Retinal pigment epithelial cell (primary cell): Measurements from ENCODE around the gene ROR2.

Experiments
- DNase-seq: peaks from one replicate; pipeline ENCODE4 v3.0.0-alpha.2; 2010; ENCODE audit warnings: low read depth
- H3K4me3 ChIP-seq: 2 replicates; pipeline ENCODE4 v1.5.1; 2011; ENCODE audit warnings: mild to moderate bottlenecking, low read length, control low read depth, moderate library complexity
- CTCF ChIP-seq: conservative IDR thresholded peaks from 2 replicates; pipeline ENCODE4 v1.5.1; 2011; ENCODE audit warnings: low read depth, low read length, control low read depth, inconsistent platforms

ROR2 gene

GRCh38 chr9:91849694-91850093 is 100.3 kb downstream of the ROR2 start:
- TF ChIP-seq CTCF: no peak
- no peak for DNase-seq
- no peak overlapping the region for H3K4me3 ChIP-seq

GRCh38 chr9:91848146-91848545 is 101.9 kb downstream of the ROR2 start:
- TF ChIP-seq CTCF: no peak
- DNase-seq: no peak
- no peak overlapping the region for H3K4me3 ChIP-seq

GRCh38 chr9:91847581-91848091 is 102.4 kb downstream of the ROR2 start:
- DNase-seq: no peak
- no peak for TF ChIP-seq CTCF
- H3K4me3 ChIP-seq: no peak overlapping the region

GRCh38 chr9:91845879-91846278 is 104.1 kb downstream of the ROR2 start:
- no peak for DNase-seq
- no peak for TF ChIP-seq CTCF
- no peak overlapping the region for H3K4me3 ChIP-seq

- H3K4me3 ChIP-seq: no peak overlapping the region
- DNase-seq: no peak
- no peak for TF ChIP-seq CTCF
These were observed 105.2 kb downstream of the ROR2 start for GRCh38 chr9:91844701-91845291.

GRCh38 chr9:91844190-91844589 is 105.8 kb downstream of the ROR2 start:
- H3K4me3 ChIP-seq: no peak overlapping the region
- TF ChIP-seq CTCF: no peak
- no peak for DNase-seq

- no peak for DNase-seq
- H3K4me3 ChIP-seq: no peak overlapping the region
- TF ChIP-seq CTCF: no peak
These were observed 106.3 kb downstream of the ROR2 start for GRCh38 chr9:91843623-91844148.
